Transverse colon (tissue), 4 donors: ENCODE results near the gene BTRC.

ENCODE experiments used
- POLR2A ChIP-seq: fragments of 450-650 bp; IDR thresholded peaks from one replicate; pipeline ENCODE4 v1.6.1; 2016; ENCODE audit warnings: antibody characterized with exemption, mild to moderate bottlenecking, moderate library complexity
- POLR2AphosphoS5 ChIP-seq, 3 donors: sonication (generic); formaldehyde crosslinking; IDR thresholded peaks; one replicate each; pipeline ENCODE4 v1.6.1; 2016; ENCODE audit warnings: antibody characterized with exemption in 3 of 3
- TF ChIP-seq, protein P1 (sequence below), 5 experiments: fragments of 200-600 bp in 3 of 5; fragments of 450-650 bp in 2 of 5; sonication (generic) in 3 of 5; IDR thresholded peaks; 1 replicate in 2 of 5; 2 replicates in 3 of 5; pipeline ENCODE4 v1.5.1; 2016 to 2017; ENCODE audit warnings: antibody characterized with exemption in 5 of 5, inconsistent platforms in 3 of 5, mild to moderate bottlenecking in 2 of 5, moderate library complexity in 1 of 5

GRCh38 chr10:101444058-101444898 lies 90.3 kb downstream of the BTRC start:
- TF ChIP-seq, protein P1, sequence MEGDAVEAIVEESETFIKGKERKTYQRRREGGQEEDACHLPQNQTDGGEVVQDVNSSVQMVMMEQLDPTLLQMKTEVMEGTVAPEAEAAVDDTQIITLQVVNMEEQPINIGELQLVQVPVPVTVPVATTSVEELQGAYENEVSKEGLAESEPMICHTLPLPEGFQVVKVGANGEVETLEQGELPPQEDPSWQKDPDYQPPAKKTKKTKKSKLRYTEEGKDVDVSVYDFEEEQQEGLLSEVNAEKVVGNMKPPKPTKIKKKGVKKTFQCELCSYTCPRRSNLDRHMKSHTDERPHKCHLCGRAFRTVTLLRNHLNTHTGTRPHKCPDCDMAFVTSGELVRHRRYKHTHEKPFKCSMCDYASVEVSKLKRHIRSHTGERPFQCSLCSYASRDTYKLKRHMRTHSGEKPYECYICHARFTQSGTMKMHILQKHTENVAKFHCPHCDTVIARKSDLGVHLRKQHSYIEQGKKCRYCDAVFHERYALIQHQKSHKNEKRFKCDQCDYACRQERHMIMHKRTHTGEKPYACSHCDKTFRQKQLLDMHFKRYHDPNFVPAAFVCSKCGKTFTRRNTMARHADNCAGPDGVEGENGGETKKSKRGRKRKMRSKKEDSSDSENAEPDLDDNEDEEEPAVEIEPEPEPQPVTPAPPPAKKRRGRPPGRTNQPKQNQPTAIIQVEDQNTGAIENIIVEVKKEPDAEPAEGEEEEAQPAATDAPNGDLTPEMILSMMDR (IDR thresholded peaks at IDR 0.05): peak in 1 of 5 experiments; percentile 19
- TF ChIP-seq POLR2A (no peak), POLR2AphosphoS5 (IDR thresholded peaks at IDR 0.05) (no peak)
